HCT116 (cell line): Measurements from ENCODE around the gene ENTPD8. TPM values are rescaled to one million over a fixed set of nuclear protein-coding genes. Genes with fewer than 3 reads are reported as not detected.

Experiments
- ATAC-seq: fragments of 200-7000 bp; cut with Tn5 transposase; 2 replicates; pipeline ENCODE4 v1.9.1; 2020; ENCODE audit warnings: mild to moderate bottlenecking, moderate library complexity
- BruUV-seq: library from RNA; stranded (reverse); fragments of 400-500 nt; replicated peaks from 2 replicates; lab custom pipeline; 2021; lab: Mats Ljungman, UMichigan
- CTCF ChIA-PET: fragments of 300-600 bp; sonication (Branson Sonifier 250); formaldehyde crosslinking; loops from one replicate; lab custom pipeline; 2021; ENCODE audit warnings: antibody characterized with exemption; lab: Charles Lee
- POLR2A ChIA-PET: fragments of 300-600, 350-600 bp; sonication (Branson Sonifier 250); formaldehyde crosslinking; loops from one replicate; lab custom pipeline; 2021; ENCODE audit warnings: antibody characterized with exemption; lab: Charles Lee
- RAD21 ChIA-PET, 2 experiments: fragments of 300-600 bp; sonication (Branson Sonifier 250); formaldehyde crosslinking; loops; one replicate each; lab custom pipeline; 2023; ENCODE audit warnings: low total read pairs in 2 of 2; ENCODE audit not compliant: uncharacterized antibody in 2 of 2, unreplicated experiment in 2 of 2, low non-redundant PET in 1 of 2; lab: Charles Lee
- DNase-seq: peaks from one replicate; pipeline ENCODE4 v3.0.0-alpha.2; 2010; ENCODE audit warnings: low read depth, low spot score
- H2AFZ ChIP-seq: fragments of 200-600 bp; shearing (Covaris generic), sonication (generic); 2 replicates; pipeline ENCODE4 v1.6.1; 2017; ENCODE audit warnings: low read depth, mixed run types, mixed read lengths, antibody characterized with exemption, low read length; ENCODE audit not compliant: poor library complexity, severe bottlenecking
- H3K27ac ChIP-seq: 2 replicates; pipeline ENCODE4 v1.5.1; 2012; ENCODE audit warnings: low read depth, low read length
- H3K27me3 ChIP-seq: fragments of 200-600 bp; sonication (generic); 2 replicates; pipeline ENCODE4 v1.6.1; 2016; ENCODE audit warnings: mixed run types, low read length, mixed read lengths; ENCODE audit not compliant: insufficient read depth
- H3K36me3 ChIP-seq, 2 experiments: fragments of 200-500 bp in 1 of 2; fragments of 200-600 bp in 1 of 2; sonication (Bioruptor generic) in 1 of 2; sonication (generic) in 1 of 2; 2 replicates each; pipeline versions ENCODE4 v1.5.1 to v1.6.1; 2014 to 2016; ENCODE audit warnings: low read length in 2 of 2, inconsistent platforms in 1 of 2, mixed read lengths in 1 of 2, mixed run types in 1 of 2; ENCODE audit not compliant: insufficient read depth in 2 of 2, control insufficient read depth in 1 of 2
- H3K4me1 ChIP-seq, 2 experiments: fragments of 200-600 bp in 1 of 2; sonication (generic) in 1 of 2; 2 replicates each; pipeline versions ENCODE4 v1.5.1 to v1.6.1; 2012 to 2017; ENCODE audit warnings: low read length in 2 of 2, inconsistent platforms in 1 of 2, mild to moderate bottlenecking in 1 of 2, mixed read lengths in 1 of 2, mixed run types in 1 of 2, moderate library complexity in 1 of 2; ENCODE audit not compliant: insufficient read depth in 2 of 2, control insufficient read depth in 1 of 2
- H3K4me2 ChIP-seq: fragments of 200-600 bp; sonication (generic); 2 replicates; pipeline ENCODE4 v1.6.1; 2017; ENCODE audit warnings: mixed run types, low read length, mixed read lengths
- H3K4me3 ChIP-seq, 2 experiments: fragments of 200-600 bp in 1 of 2; sonication (generic) in 1 of 2; replicated peaks in 1 of 2; 2 replicates each; pipeline ENCODE4 v1.5.1; 2011 to 2016; ENCODE audit warnings: low read length in 2 of 2, control low read depth in 1 of 2, low read depth in 1 of 2, mild to moderate bottlenecking in 1 of 2, mixed read lengths in 1 of 2, mixed run types in 1 of 2
- H3K79me2 ChIP-seq: fragments of 200-600 bp; sonication (generic); 2 replicates; pipeline ENCODE4 v1.6.1; 2017; ENCODE audit warnings: mild to moderate bottlenecking, mixed run types, low read length, moderate library complexity, mixed read lengths; ENCODE audit not compliant: insufficient read depth
- H3K9ac ChIP-seq: fragments of 200-600 bp; sonication (generic); 2 replicates; pipeline ENCODE4 v1.6.1; 2016; ENCODE audit warnings: low read length, mixed read lengths
- H3K9me2 ChIP-seq: fragments of 200-600 bp; sonication (generic), shearing (Covaris generic); 2 replicates; pipeline ENCODE4 v1.6.1; 2017; ENCODE audit warnings: mixed run types, mild to moderate bottlenecking, moderate library complexity; ENCODE audit not compliant: insufficient read depth
- H3K9me3 ChIP-seq, 2 experiments: fragments of 200-500 bp in 1 of 2; fragments of 200-600 bp in 1 of 2; sonication (Bioruptor generic) in 1 of 2; sonication (generic) in 1 of 2; 2 replicates each; pipeline ENCODE4 v1.6.1; 2014 to 2017; ENCODE audit warnings: low read length in 2 of 2, mixed read lengths in 2 of 2, inconsistent platforms in 1 of 2, low read depth in 1 of 2, mild to moderate bottlenecking in 1 of 2, mixed run types in 1 of 2, moderate library complexity in 1 of 2; ENCODE audit not compliant: control insufficient read depth in 1 of 2, insufficient read depth in 1 of 2
- H4K20me1 ChIP-seq: fragments of 200-600 bp; sonication (generic), shearing (Covaris generic); 2 replicates; pipeline ENCODE4 v1.6.1; 2017; ENCODE audit warnings: mixed run types, mild to moderate bottlenecking, moderate library complexity; ENCODE audit not compliant: insufficient read depth
- CBX3 ChIP-seq: IDR thresholded peaks from 2 replicates; pipeline ENCODE4 v1.6.1; 2012; ENCODE audit warnings: low read depth
- CEBPB ChIP-seq: IDR thresholded peaks from 2 replicates; pipeline ENCODE4 v1.6.1; 2012; ENCODE audit warnings: low read depth
- EGR1 ChIP-seq: IDR thresholded peaks from 2 replicates; pipeline ENCODE4 v1.6.1; 2012; ENCODE audit warnings: low read depth
- ELF1 ChIP-seq: IDR thresholded peaks from 2 replicates; pipeline ENCODE4 v1.6.1; 2012; ENCODE audit warnings: low read depth, borderline replicate concordance
- EZH2 ChIP-seq: fragments of 200-600 bp; sonication (generic); IDR thresholded peaks from 2 replicates; pipeline ENCODE4 v1.6.1; 2017; ENCODE audit warnings: antibody characterized with exemption, mixed run types
- EZH2phosphoT487 ChIP-seq: fragments of 200-600 bp; IDR thresholded peaks from 2 replicates; pipeline ENCODE4 v1.6.1; 2018; ENCODE audit warnings: antibody characterized with exemption, borderline replicate concordance
- JUND ChIP-seq: IDR thresholded peaks from 2 replicates; pipeline ENCODE4 v1.6.1; 2012
- POLR2A ChIP-seq: IDR thresholded peaks from 2 replicates; pipeline ENCODE4 v1.7.0; 2011; ENCODE audit warnings: borderline replicate concordance; ENCODE audit not compliant: insufficient read depth, insufficient read length; ENCODE audit errors: extremely low read depth
- POLR2AphosphoS5 ChIP-seq: IDR thresholded peaks from 2 replicates; pipeline ENCODE4 v1.6.1; 2011; ENCODE audit warnings: mild to moderate bottlenecking, low read depth, low read length, moderate library complexity
- RAD21 ChIP-seq: IDR thresholded peaks from 2 replicates; pipeline ENCODE4 v1.6.1; 2012; ENCODE audit warnings: low read depth, mild to moderate bottlenecking
- SP1 ChIP-seq: IDR thresholded peaks from 2 replicates; pipeline ENCODE4 v1.6.1; 2012; ENCODE audit warnings: low read depth
- SRF ChIP-seq: IDR thresholded peaks from 2 replicates; pipeline ENCODE4 v1.6.1; 2012; ENCODE audit warnings: low read depth
- TCF7L2 ChIP-seq: IDR thresholded peaks from 2 replicates; pipeline ENCODE4 v1.7.0; 2011; ENCODE audit warnings: borderline replicate concordance, inconsistent platforms; ENCODE audit not compliant: insufficient read depth, insufficient read length; ENCODE audit errors: extremely low read depth
- YY1 ChIP-seq: IDR thresholded peaks from 2 replicates; pipeline ENCODE4 v1.6.1; 2011; ENCODE audit warnings: low read length, low read depth, moderate library complexity, mild to moderate bottlenecking; ENCODE audit not compliant: insufficient replicate concordance; ENCODE audit errors: extremely low read depth
- ZFX ChIP-seq: fragments of 450-650 bp; IDR thresholded peaks from 2 replicates; pipeline ENCODE4 v1.6.1; 2017
- intact Hi-C: fragments of 100-400 bp; cut with micrococcal nuclease; formaldehyde crosslinking; loops from 2 replicates; pipeline ENCODE4 v1.10.0; 2022
- total RNA-seq: library from RNA; stranded (reverse); gene quantifications from one replicate; pipeline ENCODE4 v1.2.1, GENCODE V29; 2021; ENCODE audit not compliant: unreplicated experiment
- TF ChIP-seq, protein P1 (sequence below), 3 experiments: fragments of 200-600 bp in 1 of 3; sonication (generic) in 1 of 3; IDR thresholded peaks in 2 of 3; conservative IDR thresholded peaks in 1 of 3; 2 replicates each; pipeline ENCODE4 v1.5.1; 2012 to 2017; ENCODE audit warnings: low read depth in 2 of 3, low read length in 2 of 3, antibody characterized with exemption in 1 of 3, borderline replicate concordance in 1 of 3, control low read depth in 1 of 3, mild to moderate bottlenecking in 1 of 3, mixed read lengths in 1 of 3, mixed run types in 1 of 3, moderate library complexity in 1 of 3; ENCODE audit not compliant: insufficient read depth in 1 of 3
- TF ChIP-seq, protein P2 (sequence below): IDR thresholded peaks from 2 replicates; pipeline ENCODE4 v1.6.1; 2012; ENCODE audit warnings: low read depth
- TF ChIP-seq, protein P3 (sequence below): IDR thresholded peaks from 2 replicates; pipeline ENCODE4 v1.6.1; 2011; ENCODE audit warnings: mild to moderate bottlenecking, low read length, moderate library complexity; ENCODE audit not compliant: insufficient replicate concordance; ENCODE audit errors: extremely low read depth

Gene ENTPD8
- total RNA-seq, 1 experiment from 2014 or later: 1.7 TPM

GRCh38 chr9:137470785-137471184, 29.6 kb upstream of the ENTPD8 start:
- ChIA-PET POLR2A (no interaction called here), RAD21 (no interaction called here), CTCF (no interaction called here)
- Histone ChIP-seq H4K20me1 (no peaks in the 10 kb centered on the region), H3K9me2 (no peaks in the 10 kb centered on the region), H3K27me3 (no peaks in the 10 kb centered on the region), H3K4me3 (no peak overlapping the region), H3K4me2 (no peak overlapping the region), H3K9me3 (peaks cover 5% of the 10 kb centered on the region in 2 experiments; a peak in 3 of 4 replicates), H3K9ac (no peak overlapping the region), H2AFZ (no peak overlapping the region), H3K4me1 (no peaks in the 10 kb centered on the region), H3K79me2 (no peaks in the 10 kb centered on the region), H3K27ac (no peak overlapping the region), H3K36me3 (no peaks in the 10 kb centered on the region)
- no TSS peak for BruUV-seq
- TF ChIP-seq, protein P1, sequence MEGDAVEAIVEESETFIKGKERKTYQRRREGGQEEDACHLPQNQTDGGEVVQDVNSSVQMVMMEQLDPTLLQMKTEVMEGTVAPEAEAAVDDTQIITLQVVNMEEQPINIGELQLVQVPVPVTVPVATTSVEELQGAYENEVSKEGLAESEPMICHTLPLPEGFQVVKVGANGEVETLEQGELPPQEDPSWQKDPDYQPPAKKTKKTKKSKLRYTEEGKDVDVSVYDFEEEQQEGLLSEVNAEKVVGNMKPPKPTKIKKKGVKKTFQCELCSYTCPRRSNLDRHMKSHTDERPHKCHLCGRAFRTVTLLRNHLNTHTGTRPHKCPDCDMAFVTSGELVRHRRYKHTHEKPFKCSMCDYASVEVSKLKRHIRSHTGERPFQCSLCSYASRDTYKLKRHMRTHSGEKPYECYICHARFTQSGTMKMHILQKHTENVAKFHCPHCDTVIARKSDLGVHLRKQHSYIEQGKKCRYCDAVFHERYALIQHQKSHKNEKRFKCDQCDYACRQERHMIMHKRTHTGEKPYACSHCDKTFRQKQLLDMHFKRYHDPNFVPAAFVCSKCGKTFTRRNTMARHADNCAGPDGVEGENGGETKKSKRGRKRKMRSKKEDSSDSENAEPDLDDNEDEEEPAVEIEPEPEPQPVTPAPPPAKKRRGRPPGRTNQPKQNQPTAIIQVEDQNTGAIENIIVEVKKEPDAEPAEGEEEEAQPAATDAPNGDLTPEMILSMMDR (IDR thresholded peaks at IDR 0.05 in 2 of 3, conservative IDR thresholded peaks at IDR 0.05 in 1 of 3; ENCODE audit: borderline replicate concordance in 1 of 3, insufficient read depth in 1 of 3, low read depth in 2 of 3, low read length in 2 of 3): no peak
- TF ChIP-seq EGR1 (no peak), CBX3 (no peak), EZH2phosphoT487 (no peak), ZFX (no peak), JUND (no peak), SRF (no peak), EZH2 (no peak), SP1 (no peak), CEBPB (no peak), POLR2A (no peak), ELF1 (no peak), TCF7L2 (no peak), RAD21 (no peak), POLR2AphosphoS5 (no peak), YY1 (no peak)
- TF ChIP-seq, protein P2, sequence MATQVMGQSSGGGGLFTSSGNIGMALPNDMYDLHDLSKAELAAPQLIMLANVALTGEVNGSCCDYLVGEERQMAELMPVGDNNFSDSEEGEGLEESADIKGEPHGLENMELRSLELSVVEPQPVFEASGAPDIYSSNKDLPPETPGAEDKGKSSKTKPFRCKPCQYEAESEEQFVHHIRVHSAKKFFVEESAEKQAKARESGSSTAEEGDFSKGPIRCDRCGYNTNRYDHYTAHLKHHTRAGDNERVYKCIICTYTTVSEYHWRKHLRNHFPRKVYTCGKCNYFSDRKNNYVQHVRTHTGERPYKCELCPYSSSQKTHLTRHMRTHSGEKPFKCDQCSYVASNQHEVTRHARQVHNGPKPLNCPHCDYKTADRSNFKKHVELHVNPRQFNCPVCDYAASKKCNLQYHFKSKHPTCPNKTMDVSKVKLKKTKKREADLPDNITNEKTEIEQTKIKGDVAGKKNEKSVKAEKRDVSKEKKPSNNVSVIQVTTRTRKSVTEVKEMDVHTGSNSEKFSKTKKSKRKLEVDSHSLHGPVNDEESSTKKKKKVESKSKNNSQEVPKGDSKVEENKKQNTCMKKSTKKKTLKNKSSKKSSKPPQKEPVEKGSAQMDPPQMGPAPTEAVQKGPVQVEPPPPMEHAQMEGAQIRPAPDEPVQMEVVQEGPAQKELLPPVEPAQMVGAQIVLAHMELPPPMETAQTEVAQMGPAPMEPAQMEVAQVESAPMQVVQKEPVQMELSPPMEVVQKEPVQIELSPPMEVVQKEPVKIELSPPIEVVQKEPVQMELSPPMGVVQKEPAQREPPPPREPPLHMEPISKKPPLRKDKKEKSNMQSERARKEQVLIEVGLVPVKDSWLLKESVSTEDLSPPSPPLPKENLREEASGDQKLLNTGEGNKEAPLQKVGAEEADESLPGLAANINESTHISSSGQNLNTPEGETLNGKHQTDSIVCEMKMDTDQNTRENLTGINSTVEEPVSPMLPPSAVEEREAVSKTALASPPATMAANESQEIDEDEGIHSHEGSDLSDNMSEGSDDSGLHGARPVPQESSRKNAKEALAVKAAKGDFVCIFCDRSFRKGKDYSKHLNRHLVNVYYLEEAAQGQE: no peak
- TF ChIP-seq, protein P3, sequence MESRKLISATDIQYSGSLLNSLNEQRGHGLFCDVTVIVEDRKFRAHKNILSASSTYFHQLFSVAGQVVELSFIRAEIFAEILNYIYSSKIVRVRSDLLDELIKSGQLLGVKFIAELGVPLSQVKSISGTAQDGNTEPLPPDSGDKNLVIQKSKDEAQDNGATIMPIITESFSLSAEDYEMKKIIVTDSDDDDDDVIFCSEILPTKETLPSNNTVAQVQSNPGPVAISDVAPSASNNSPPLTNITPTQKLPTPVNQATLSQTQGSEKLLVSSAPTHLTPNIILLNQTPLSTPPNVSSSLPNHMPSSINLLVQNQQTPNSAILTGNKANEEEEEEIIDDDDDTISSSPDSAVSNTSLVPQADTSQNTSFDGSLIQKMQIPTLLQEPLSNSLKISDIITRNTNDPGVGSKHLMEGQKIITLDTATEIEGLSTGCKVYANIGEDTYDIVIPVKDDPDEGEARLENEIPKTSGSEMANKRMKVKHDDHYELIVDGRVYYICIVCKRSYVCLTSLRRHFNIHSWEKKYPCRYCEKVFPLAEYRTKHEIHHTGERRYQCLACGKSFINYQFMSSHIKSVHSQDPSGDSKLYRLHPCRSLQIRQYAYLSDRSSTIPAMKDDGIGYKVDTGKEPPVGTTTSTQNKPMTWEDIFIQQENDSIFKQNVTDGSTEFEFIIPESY: no peak
- DNase-seq (no peak), ATAC-seq (no peak)
- intact Hi-C loops: no loop called here
